GM21786 (cell line): Measurements from ENCODE around the gene KLF13.

Experiments
- ATAC-seq: cut with Tn5 transposase; IDR thresholded peaks from one replicate; pipeline ENCODE4 v1.9.1; 2021; ENCODE audit not compliant: unreplicated experiment

KLF13 gene

GRCh38 chr15:31298707-31299172 is 27.9 kb upstream of the KLF13 start:
- ATAC-seq, result no peak

- no peak for ATAC-seq
These were observed 26.4 kb upstream of the KLF13 start for GRCh38 chr15:31300208-31300661.

- ATAC-seq, result no peak
These were observed 25.5 kb upstream of the KLF13 start for GRCh38 chr15:31300981-31301672.

GRCh38 chr15:31301673-31301990 is 25.0 kb upstream of the KLF13 start:
- ATAC-seq, result no peak

GRCh38 chr15:31302029-31302657 is 24.5 kb upstream of the KLF13 start:
- ATAC-seq, result no peak

- no peak for ATAC-seq
These were observed 23.6 kb upstream of the KLF13 start for GRCh38 chr15:31302778-31303725.

GRCh38 chr15:31303726-31304648 is 22.6 kb upstream of the KLF13 start:
- no peak for ATAC-seq

- ATAC-seq, result no peak
These were observed 21.8 kb upstream of the KLF13 start for GRCh38 chr15:31304751-31305365.

GRCh38 chr15:31305375-31305774 is 21.3 kb upstream of the KLF13 start:
- no peak for ATAC-seq

GRCh38 chr15:31305796-31306425 is 20.7 kb upstream of the KLF13 start:
- ATAC-seq, result no peak

GRCh38 chr15:31306426-31307269 is 20.0 kb upstream of the KLF13 start:
- no peak for ATAC-seq

- ATAC-seq, result no peak
These were observed 19.1 kb upstream of the KLF13 start for GRCh38 chr15:31307270-31308184.

- ATAC-seq, result peak; percentile 60
These were observed 18.4 kb upstream of the KLF13 start for GRCh38 chr15:31308185-31308639.

- ATAC-seq, result no peak
These were observed 16.6 kb upstream of the KLF13 start for GRCh38 chr15:31309893-31310606.

GRCh38 chr15:31311735-31312619 is 14.7 kb upstream of the KLF13 start:
- no peak for ATAC-seq

GRCh38 chr15:31313223-31313622 is 13.4 kb upstream of the KLF13 start:
- no peak for ATAC-seq
